Endothelial cell of umbilical vein (primary cell): Measurements from ENCODE around the gene NAA16. TPM values are rescaled to one million over a fixed set of nuclear protein-coding genes. Genes with fewer than 3 reads are reported as not detected.

Experiments
- polyA plus RNA-seq, 4 experiments: library from polyadenylated mRNA; depleted of rRNA in 3 of 4; stranded (reverse) in 3 of 4; unstranded in 1 of 4; fragments of >200 nt; gene quantifications; 2 replicates each; pipeline versions ENCODE4 v1.2.1 to v1.2.3, GENCODE V29; 2011 to 2012; ENCODE audit warnings: missing spikeins in 1 of 4
- small RNA-seq: library from RNA; depleted of rRNA; stranded (forward); fragments of <200 nt; gene quantifications from one replicate; pipeline ENCODE3, GENCODE V24; 2012; ENCODE audit warnings: low replicate concordance, low read depth; ENCODE audit not compliant: insufficient read depth, insufficient read length
- total RNA-seq: library from RNA; stranded (reverse); gene quantifications from 2 replicates; pipeline ENCODE4 v1.2.3, GENCODE V29; 2021

Gene NAA16
- total and polyA plus RNA-seq, 2 donors (not counting 3 experiments of a cell fraction or from before 2014, with no cell fraction given) = 8.6 to 26.1 TPM

Small RNA genes lying within 50 kb of the gene (small RNA-seq; reads per million reads assigned to genes)
- gene RNU6-57P = not detected

Other genes with a start within 250 kb of the NAA16 start
- 14.4 and 14.8 TPM in 2 replicates for gene WBP4, start 249.8 kb upstream of the NAA16 start, total RNA-seq
- gene WBP4, start 249.8 kb upstream of the NAA16 start, polyA plus RNA-seq = 2.5 and 4.3 TPM in 2 replicates
- gene KBTBD6, start 178.5 kb upstream of the NAA16 start, total RNA-seq = 6.4 and 6.6 TPM in 2 replicates
- gene KBTBD6, start 178.5 kb upstream of the NAA16 start, polyA plus RNA-seq = 2.6 TPM in 2 replicates
- 3.1 and 4.4 TPM in 2 replicates for gene KBTBD7, start 116.7 kb upstream of the NAA16 start, total RNA-seq
- gene KBTBD7, start 116.7 kb upstream of the NAA16 start, polyA plus RNA-seq = 2.1 TPM in 2 replicates
- gene MTRF1, start 47.7 kb upstream of the NAA16 start, total RNA-seq = 13.3 and 16.3 TPM in 2 replicates
- 6.5 and 8.0 TPM in 2 replicates for gene MTRF1, start 47.7 kb upstream of the NAA16 start, polyA plus RNA-seq
- gene RGCC, start 146.3 kb downstream of the NAA16 start, total RNA-seq = 138 and 148 TPM in 2 replicates
- 95.0 and 112 TPM in 2 replicates for gene RGCC, start 146.3 kb downstream of the NAA16 start, polyA plus RNA-seq